Breast epithelium (tissue), 4 donors: ENCODE measurements around the gene CAT. TPM values are rescaled to one million over a fixed set of nuclear protein-coding genes. Genes with fewer than 3 reads are reported as not detected.
A peak's percentile ranks its signal among the peaks of the same experiment; 100 is the strongest.

Source experiments
- DNase-seq, 2 donors: peaks; one replicate each; pipeline ENCODE4 v3.0.0-alpha.2; 2019; ENCODE audit warnings: low spot score in 2 of 2
- H3K27ac ChIP-seq, 2 donors: fragments of 200-600 bp; sonication (generic) in 1 of 2; one replicate each; pipeline ENCODE4 v1.5.1; 2016 to 2019; ENCODE audit warnings: mild to moderate bottlenecking in 1 of 2
- H3K27me3 ChIP-seq, 2 donors: fragments of 200-600 bp; sonication (generic) in 1 of 2; one replicate each; pipeline versions ENCODE4 v1.5.1 to v1.6.0; 2017 to 2019; ENCODE audit warnings: control low read depth in 1 of 2, mild to moderate bottlenecking in 1 of 2
- H3K36me3 ChIP-seq: fragments of 200-600 bp; one replicate; pipeline ENCODE4 v1.5.1; 2019
- H3K4me1 ChIP-seq, 2 donors: fragments of 200-600 bp; sonication (generic); one replicate each; pipeline ENCODE4 v1.5.1; 2016 to 2019; ENCODE audit warnings: control low read depth in 1 of 2
- H3K4me3 ChIP-seq, 3 donors: fragments of 200-600 bp; sonication (generic); 1 replicate in 2 of 3; 2 replicates in 1 of 3; pipeline ENCODE4 v1.5.1; 2016 to 2019; ENCODE audit warnings: mild to moderate bottlenecking in 3 of 3, moderate library complexity in 2 of 3
- H3K9me3 ChIP-seq, 2 donors: fragments of 200-600 bp; sonication (generic) in 1 of 2; one replicate each; pipeline ENCODE4 v1.5.1; 2016 to 2019; ENCODE audit warnings: control low read depth in 1 of 2
- CTCF ChIP-seq, 3 donors: fragments of 450-650 bp; IDR thresholded peaks; one replicate each; pipeline ENCODE4 v1.5.1; 2016 to 2017; ENCODE audit warnings: antibody characterized with exemption in 3 of 3, mild to moderate bottlenecking in 3 of 3, moderate library complexity in 3 of 3
- POLR2A ChIP-seq: fragments of 450-650 bp; IDR thresholded peaks from one replicate; pipeline ENCODE4 v1.6.1; 2016; ENCODE audit warnings: antibody characterized with exemption, mild to moderate bottlenecking, moderate library complexity
- POLR2AphosphoS5 ChIP-seq, 3 donors: sonication (generic); formaldehyde crosslinking; IDR thresholded peaks; one replicate each; pipeline ENCODE4 v1.6.1; 2017; ENCODE audit warnings: antibody characterized with exemption in 3 of 3
- intact Hi-C: fragments of 100-400 bp; cut with DNase I; formaldehyde crosslinking; loops from one replicate; pipeline ENCODE4 v1.15.1; 2023; ENCODE audit warnings: low total_unique reads
- total RNA-seq, 3 donors: library from RNA; depleted of rRNA; stranded (reverse); fragments of >200 nt; gene quantifications; one replicate each; pipeline ENCODE4 v1.1.0, GENCODE V29; 2016

CAT gene
- total RNA-seq, 3 donors from 2014 or later, result 177 to 469 (median 190) TPM

GRCh38 chr11:34487430-34487829, 48.7 kb downstream of the CAT start:
- Histone ChIP-seq H3K9me3 (no peaks in the 10 kb centered on the region), H3K27me3 (no peaks in the 10 kb centered on the region), H3K27ac (no peak overlapping the region), H3K4me3 (no peak overlapping the region), H3K4me1 (no peaks in the 10 kb centered on the region), H3K36me3 (no peaks in the 10 kb centered on the region)
- TF ChIP-seq CTCF (IDR thresholded peaks at IDR 0.05) (no peak), POLR2A (no peak), POLR2AphosphoS5 (IDR thresholded peaks at IDR 0.05) (no peak)
- intact Hi-C loops, result loop anchor here (10.0 kb wide), 1 partner anchor 323 kb away; no protein-coding TSS in a partner anchor
- no peak for DNase-seq

GRCh38 chr11:34488855-34489557, 50.3 kb downstream of the CAT start:
- no peak for DNase-seq
- Histone ChIP-seq H3K27ac (no peak overlapping the region), H3K36me3 (no peaks in the 10 kb centered on the region), H3K4me1 (no peaks in the 10 kb centered on the region), H3K4me3 (no peak overlapping the region), H3K9me3 (no peaks in the 10 kb centered on the region), H3K27me3 (no peaks in the 10 kb centered on the region)
- intact Hi-C loops, result loop anchor here (10.0 kb wide), 1 partner anchor 324 kb away; no protein-coding TSS in a partner anchor
- TF ChIP-seq CTCF (IDR thresholded peaks at IDR 0.05) (no peak), POLR2AphosphoS5 (IDR thresholded peaks at IDR 0.05) (no peak), POLR2A (no peak)

- Histone ChIP-seq H3K9me3 (no peaks in the 10 kb centered on the region), H3K4me3 (no peak overlapping the region), H3K36me3 (no peaks in the 10 kb centered on the region), H3K27ac (no peak overlapping the region), H3K4me1 (no peaks in the 10 kb centered on the region), H3K27me3 (no peaks in the 10 kb centered on the region)
- no peak for DNase-seq
- intact Hi-C loops, result no loop called here
- TF ChIP-seq POLR2AphosphoS5 (IDR thresholded peaks at IDR 0.05) (no peak), POLR2A (no peak), CTCF (IDR thresholded peaks at IDR 0.05) (no peak)
These were observed 51.6 kb downstream of the CAT start for GRCh38 chr11:34490304-34490703.

- Histone ChIP-seq H3K27me3 (no peaks in the 10 kb centered on the region), H3K4me3 (no peak overlapping the region), H3K27ac (no peak overlapping the region), H3K9me3 (no peaks in the 10 kb centered on the region), H3K36me3 (no peaks in the 10 kb centered on the region), H3K4me1 (no peaks in the 10 kb centered on the region)
- intact Hi-C loops, result no loop called here
- TF ChIP-seq POLR2AphosphoS5 (IDR thresholded peaks at IDR 0.05), result no peak
- no peak for TF ChIP-seq POLR2A
- peak; percentile 25 to 67 (median 60) for TF ChIP-seq CTCF (IDR thresholded peaks at IDR 0.05)
- peak in 1 of 2 donors; percentile 45 for DNase-seq
These were observed 54.2 kb downstream of the CAT start for GRCh38 chr11:34492806-34493414.

GRCh38 chr11:34493468-34493867, 54.7 kb downstream of the CAT start:
- Histone ChIP-seq H3K27ac (no peak overlapping the region), H3K9me3 (no peaks in the 10 kb centered on the region), H3K36me3 (no peaks in the 10 kb centered on the region), H3K4me3 (no peak overlapping the region), H3K4me1 (no peaks in the 10 kb centered on the region), H3K27me3 (no peaks in the 10 kb centered on the region)
- intact Hi-C loops, result no loop called here
- TF ChIP-seq CTCF (IDR thresholded peaks at IDR 0.05) (no peak), POLR2AphosphoS5 (IDR thresholded peaks at IDR 0.05) (no peak), POLR2A (no peak)
- no peak for DNase-seq
